Measurements from ENCODE around the gene LRCOL1. TPM values are rescaled to one million over a fixed set of nuclear protein-coding genes. Genes with fewer than 3 reads are reported as not detected.
A peak's percentile ranks its signal among the peaks of the same experiment; 100 is the strongest.

LRCOL1 gene
- total RNA-seq, 2 experiments from 2014 or later, result not detected

- peaks cover 13% of the 10 kb centered on the region for H3K4me1 Mint-ChIP-seq
- peaks cover 7% of the 10 kb centered on the region for H3K27me3 Mint-ChIP-seq
- ChIA-PET POLR2A (no interaction called here), CTCF (interaction anchor here (1.3 kb wide), 1 partner anchor 97 kb away, joined by 4 read pairs; no protein-coding TSS in a partner anchor)
- ATAC-seq (no peak), DNase-seq (no peak)
- intact Hi-C loops (cut with DNase I, micrococcal nuclease), result no loop called here
- H3K9me3 Mint-ChIP-seq (ENCODE audit: low read depth), result no peaks in the 10 kb centered on the region
- no peak overlapping the region for H3K27ac Mint-ChIP-seq
- H3K4me3 Mint-ChIP-seq, result no peak overlapping the region
- H3K36me3 Mint-ChIP-seq (ENCODE audit: low read depth), result peaks cover 1% of the 10 kb centered on the region
These were observed 52.9 kb downstream of the LRCOL1 start for GRCh38 chr12:132557291-132558015.

GRCh38 chr12:132556801-132557200, 53.6 kb downstream of the LRCOL1 start:
- no peak overlapping the region for H3K27ac Mint-ChIP-seq
- peaks cover 13% of the 10 kb centered on the region for H3K4me1 Mint-ChIP-seq
- peaks cover 5% of the 10 kb centered on the region for H3K36me3 Mint-ChIP-seq (ENCODE audit: low read depth)
- H3K27me3 Mint-ChIP-seq, result peaks cover 7% of the 10 kb centered on the region
- ATAC-seq (no peak), DNase-seq (no peak)
- no peaks in the 10 kb centered on the region for H3K9me3 Mint-ChIP-seq (ENCODE audit: low read depth)
- intact Hi-C loops (cut with DNase I, micrococcal nuclease), result no loop called here
- CTCF ChIA-PET, result interaction anchor here (1.3 kb wide), 1 partner anchor 97 kb away, joined by 4 read pairs; no protein-coding TSS in a partner anchor
- no peak overlapping the region for H3K4me3 Mint-ChIP-seq
- POLR2A ChIA-PET, result no interaction called here

- H3K27me3 Mint-ChIP-seq, result peaks cover 7% of the 10 kb centered on the region
- ChIA-PET POLR2A (no interaction called here), CTCF (no interaction called here)
- no peaks in the 10 kb centered on the region for H3K9me3 Mint-ChIP-seq (ENCODE audit: low read depth)
- H3K4me3 Mint-ChIP-seq, result no peak overlapping the region
- H3K27ac Mint-ChIP-seq, result no peak overlapping the region
- peaks cover 5% of the 10 kb centered on the region for H3K36me3 Mint-ChIP-seq (ENCODE audit: low read depth)
- DNase-seq (no peak), ATAC-seq (no peak)
- intact Hi-C loops (cut with DNase I, micrococcal nuclease), result no loop called here
- peaks cover 11% of the 10 kb centered on the region for H3K4me1 Mint-ChIP-seq
These were observed 54.2 kb downstream of the LRCOL1 start for GRCh38 chr12:132556216-132556615.

- Mint-ChIP-seq H3K9me3 (ENCODE audit: low read depth) (no peaks in the 10 kb centered on the region), H3K4me1 (peaks cover 9% of the 10 kb centered on the region), H3K4me3 (no peak overlapping the region), H3K27ac (no peak overlapping the region), H3K36me3 (ENCODE audit: low read depth) (peaks cover 5% of the 10 kb centered on the region), H3K27me3 (peaks cover 7% of the 10 kb centered on the region)
- ATAC-seq (no peak), DNase-seq (no peak)
- ChIA-PET POLR2A (no interaction called here), CTCF (no interaction called here)
- intact Hi-C loops (cut with DNase I, micrococcal nuclease), result no loop called here
These were observed 54.7 kb downstream of the LRCOL1 start for GRCh38 chr12:132555686-132556085.

GRCh38 chr12:132554845-132555630, 55.3 kb downstream of the LRCOL1 start:
- POLR2A ChIA-PET, result no interaction called here
- intact Hi-C loops (cut with DNase I, micrococcal nuclease), result no loop called here
- CTCF ChIA-PET, result interaction anchor here (0.6 to 1.3 kb wide), 5 partner anchors 10 to 228 kb away, joined by 3 to 10 read pairs (median 3); no protein-coding TSS in a partner anchor

More at GRCh38 chr12:132554845-132555630, 55.3 kb downstream of the LRCOL1 start:
- no peak overlapping the region for H3K27ac Mint-ChIP-seq
- ATAC-seq (no peak), DNase-seq (peak; percentile 64)
- no peak overlapping the region for H3K4me3 Mint-ChIP-seq
- no peaks in the 10 kb centered on the region for H3K9me3 Mint-ChIP-seq (ENCODE audit: low read depth)
- H3K36me3 Mint-ChIP-seq (ENCODE audit: low read depth), result peaks cover 5% of the 10 kb centered on the region
- peaks cover 7% of the 10 kb centered on the region for H3K27me3 Mint-ChIP-seq
- peaks cover 9% of the 10 kb centered on the region for H3K4me1 Mint-ChIP-seq

Small RNAs within 50 kb of the gene (microRNA-seq; reads per million reads assigned to microRNA genes)
- gene MIR6763 (ENCODE audit: borderline replicate concordance), result 1.1 reads per million

Other genes with a start within 250 kb of the LRCOL1 start
- gene FBRSL1, start 120.4 kb downstream of the LRCOL1 start, total RNA-seq, result 10 to 100 TPM; 35.7 to 55.1 TPM
- gene P2RX2, start 8.2 kb upstream of the LRCOL1 start, total RNA-seq, result not detected
- 100 to 1,000 TPM; 121 to 124 TPM for gene POLE, start 76.8 kb upstream of the LRCOL1 start, total RNA-seq
- 10 to 100 TPM; 12.2 to 14.3 TPM for gene PXMP2, start 77.0 kb upstream of the LRCOL1 start, total RNA-seq
- 10 to 100 TPM; 65.6 to 74.0 TPM for gene PGAM5, start 100.3 kb upstream of the LRCOL1 start, total RNA-seq
- 100 to 1,000 TPM; 110 to 111 TPM for gene ANKLE2, start 151.2 kb upstream of the LRCOL1 start, total RNA-seq
- gene GOLGA3, start 218.3 kb upstream of the LRCOL1 start, total RNA-seq, result 10 to 100 TPM; 36.7 to 38.5 TPM